Measurements from ENCODE around the gene STXBP6.

DNA sequence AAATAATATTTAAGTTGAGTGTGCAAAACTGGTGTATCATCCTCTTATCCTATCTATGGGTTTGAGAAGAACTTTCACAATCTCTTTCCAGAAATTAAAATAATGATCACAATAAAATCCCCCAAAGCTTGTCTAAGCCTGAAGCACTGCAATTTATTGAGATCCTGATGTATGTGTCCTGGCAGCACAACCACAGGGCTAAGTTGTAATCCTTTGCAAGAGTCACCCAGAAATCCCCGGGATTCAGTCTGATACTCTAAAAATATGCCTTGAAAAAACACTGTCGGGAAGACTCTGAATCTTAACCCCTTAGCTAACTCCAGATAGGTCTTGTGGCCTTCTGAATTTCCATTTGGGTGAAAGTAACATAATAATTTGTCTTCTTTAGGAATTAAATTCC, 40.3 kb upstream of the STXBP6 start:
- TF ChIP-seq CREB1 (IDR thresholded peaks at IDR 0.05; ENCODE audit: low read depth) (no peak), TAF1 (IDR thresholded peaks at IDR 0.05; ENCODE audit: low read depth) (no peak), EGR1 (IDR thresholded peaks at IDR 0.05) (no peak), EP300 (IDR thresholded peaks at IDR 0.05; ENCODE audit: borderline replicate concordance) (no peak), TEAD4 (IDR thresholded peaks at IDR 0.05) (no peak), RAD21 (IDR thresholded peaks at IDR 0.05; ENCODE audit: low read depth) (no peak), CEBPB (IDR thresholded peaks at IDR 0.05) (no peak), TCF12 (IDR thresholded peaks at IDR 0.05; ENCODE audit: low read depth) (no peak), YY1 (IDR thresholded peaks at IDR 0.05; ENCODE audit: low read depth) (no peak)
- TF ChIP-seq, protein P1, sequence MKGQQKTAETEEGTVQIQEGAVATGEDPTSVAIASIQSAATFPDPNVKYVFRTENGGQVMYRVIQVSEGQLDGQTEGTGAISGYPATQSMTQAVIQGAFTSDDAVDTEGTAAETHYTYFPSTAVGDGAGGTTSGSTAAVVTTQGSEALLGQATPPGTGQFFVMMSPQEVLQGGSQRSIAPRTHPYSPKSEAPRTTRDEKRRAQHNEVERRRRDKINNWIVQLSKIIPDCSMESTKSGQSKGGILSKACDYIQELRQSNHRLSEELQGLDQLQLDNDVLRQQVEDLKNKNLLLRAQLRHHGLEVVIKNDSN (IDR thresholded peaks at IDR 0.05): no peak
- TF ChIP-seq, protein P2, sequence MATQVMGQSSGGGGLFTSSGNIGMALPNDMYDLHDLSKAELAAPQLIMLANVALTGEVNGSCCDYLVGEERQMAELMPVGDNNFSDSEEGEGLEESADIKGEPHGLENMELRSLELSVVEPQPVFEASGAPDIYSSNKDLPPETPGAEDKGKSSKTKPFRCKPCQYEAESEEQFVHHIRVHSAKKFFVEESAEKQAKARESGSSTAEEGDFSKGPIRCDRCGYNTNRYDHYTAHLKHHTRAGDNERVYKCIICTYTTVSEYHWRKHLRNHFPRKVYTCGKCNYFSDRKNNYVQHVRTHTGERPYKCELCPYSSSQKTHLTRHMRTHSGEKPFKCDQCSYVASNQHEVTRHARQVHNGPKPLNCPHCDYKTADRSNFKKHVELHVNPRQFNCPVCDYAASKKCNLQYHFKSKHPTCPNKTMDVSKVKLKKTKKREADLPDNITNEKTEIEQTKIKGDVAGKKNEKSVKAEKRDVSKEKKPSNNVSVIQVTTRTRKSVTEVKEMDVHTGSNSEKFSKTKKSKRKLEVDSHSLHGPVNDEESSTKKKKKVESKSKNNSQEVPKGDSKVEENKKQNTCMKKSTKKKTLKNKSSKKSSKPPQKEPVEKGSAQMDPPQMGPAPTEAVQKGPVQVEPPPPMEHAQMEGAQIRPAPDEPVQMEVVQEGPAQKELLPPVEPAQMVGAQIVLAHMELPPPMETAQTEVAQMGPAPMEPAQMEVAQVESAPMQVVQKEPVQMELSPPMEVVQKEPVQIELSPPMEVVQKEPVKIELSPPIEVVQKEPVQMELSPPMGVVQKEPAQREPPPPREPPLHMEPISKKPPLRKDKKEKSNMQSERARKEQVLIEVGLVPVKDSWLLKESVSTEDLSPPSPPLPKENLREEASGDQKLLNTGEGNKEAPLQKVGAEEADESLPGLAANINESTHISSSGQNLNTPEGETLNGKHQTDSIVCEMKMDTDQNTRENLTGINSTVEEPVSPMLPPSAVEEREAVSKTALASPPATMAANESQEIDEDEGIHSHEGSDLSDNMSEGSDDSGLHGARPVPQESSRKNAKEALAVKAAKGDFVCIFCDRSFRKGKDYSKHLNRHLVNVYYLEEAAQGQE (IDR thresholded peaks at IDR 0.05; ENCODE audit: low read depth): no peak
- TF ChIP-seq, protein P3, sequence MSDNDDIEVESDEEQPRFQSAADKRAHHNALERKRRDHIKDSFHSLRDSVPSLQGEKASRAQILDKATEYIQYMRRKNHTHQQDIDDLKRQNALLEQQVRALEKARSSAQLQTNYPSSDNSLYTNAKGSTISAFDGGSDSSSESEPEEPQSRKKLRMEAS (IDR thresholded peaks at IDR 0.05): no peak

All from Ishikawa (cell line).